Skeletal muscle cell (primary cell): Measurements from ENCODE around the gene MAS1.
"Not testable (repeated sequence)": the region's sequence is repeated elsewhere in the genome, so short reads cannot be mapped to it uniquely, and the experiment has no call there.

Source experiments
- DNase-seq: peaks from one replicate; pipeline ENCODE4 v3.0.0-alpha.2; 2010; ENCODE audit warnings: low read depth
- H3K4me3 ChIP-seq: 2 replicates; pipeline ENCODE4 v1.5.1; 2011; ENCODE audit warnings: low read depth, mild to moderate bottlenecking, control low read depth, low read length, moderate library complexity

MAS1 gene

GRCh38 chr6:159890792-159891191 lies at the start of gene MAS1:
Gene MAS1, plus strand, starts transcription at chr6:159890988. Its CDS starts 15,968 bp downstream, at chr6:159906956.
- no peak for DNase-seq
- H3K4me3 ChIP-seq, result no peak within 1 kb of the TSS

DNA sequence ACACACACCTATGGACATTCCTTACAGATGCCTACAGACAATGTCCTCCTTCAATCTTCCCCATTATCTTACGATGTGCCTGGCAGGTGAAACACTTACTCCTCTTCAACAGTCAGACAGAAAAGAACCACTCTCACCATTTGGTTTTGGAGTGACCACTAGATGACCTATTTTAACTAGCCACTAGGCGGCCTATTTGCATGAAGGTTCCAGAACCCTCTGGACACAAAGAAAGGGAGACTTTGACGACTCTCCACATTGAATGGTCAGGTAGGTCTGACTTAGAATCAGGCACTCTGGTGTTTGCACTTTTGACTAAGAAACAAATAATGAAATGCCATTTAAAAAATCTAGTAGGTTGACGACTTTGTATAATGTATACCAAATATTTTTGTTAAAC lies 48.8 kb upstream of the MAS1 start:
- no peak for DNase-seq
- no peak overlapping the region for H3K4me3 ChIP-seq

GRCh38 chr6:159844737-159845645 lies 45.8 kb upstream of the MAS1 start:
- H3K4me3 ChIP-seq, result no peak overlapping the region

GRCh38 chr6:159848552-159848951 lies 42.2 kb upstream of the MAS1 start:
- H3K4me3 ChIP-seq, DNase-seq: not testable (repeated sequence)

More at GRCh38 chr6:159844737-159845645, 45.8 kb upstream of the MAS1 start:
- DNase-seq, result no peak

GRCh38 chr6:159849851-159850250 lies 40.9 kb upstream of the MAS1 start:
- not testable (repeated sequence) for DNase-seq, H3K4me3 ChIP-seq

- no peak for DNase-seq
- H3K4me3 ChIP-seq, result no peak overlapping the region
Observed at GRCh38 chr6:159852877-159853276, 37.9 kb upstream of the MAS1 start.

DNA sequence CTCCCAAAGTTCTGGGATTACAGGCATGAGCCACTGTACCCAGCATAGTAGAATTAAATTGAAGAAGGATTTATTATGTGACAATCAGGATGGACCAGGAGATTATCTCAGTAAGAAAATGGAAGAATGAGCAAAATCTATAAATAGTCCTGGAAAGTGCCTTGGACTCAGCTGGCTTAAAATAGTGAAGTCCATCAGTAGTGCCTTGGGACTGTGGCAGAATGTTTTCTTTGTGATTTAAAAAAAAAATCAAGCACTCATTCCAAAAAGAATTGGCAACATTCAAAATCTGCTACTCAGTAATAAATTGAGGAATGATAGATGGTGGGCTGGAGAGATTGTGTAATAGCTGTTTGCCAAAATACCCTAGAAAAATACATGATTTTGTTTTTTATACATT lies 37.0 kb upstream of the MAS1 start:
- no peak overlapping the region for H3K4me3 ChIP-seq
- DNase-seq, result no peak

DNA sequence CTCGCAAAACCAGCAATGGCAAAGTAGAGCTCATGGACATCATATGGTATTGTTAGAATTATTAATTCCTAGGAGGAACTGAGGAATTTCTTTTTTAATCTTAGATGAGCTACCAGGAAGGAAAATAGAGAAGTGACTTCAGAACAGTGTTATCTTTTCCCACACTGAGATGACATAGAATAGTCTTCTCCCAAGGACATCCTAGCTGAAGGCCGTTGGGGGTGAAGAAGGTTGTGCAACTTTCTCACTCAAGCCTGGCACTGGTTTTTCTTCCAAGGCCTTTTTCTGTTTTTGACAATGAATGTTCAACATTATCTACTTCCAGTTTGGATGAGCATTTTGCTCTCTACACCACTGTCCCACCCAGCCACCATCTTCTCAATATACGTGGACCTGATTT lies 35.8 kb upstream of the MAS1 start:
- H3K4me3 ChIP-seq, result no peak overlapping the region
- no peak for DNase-seq

DNA sequence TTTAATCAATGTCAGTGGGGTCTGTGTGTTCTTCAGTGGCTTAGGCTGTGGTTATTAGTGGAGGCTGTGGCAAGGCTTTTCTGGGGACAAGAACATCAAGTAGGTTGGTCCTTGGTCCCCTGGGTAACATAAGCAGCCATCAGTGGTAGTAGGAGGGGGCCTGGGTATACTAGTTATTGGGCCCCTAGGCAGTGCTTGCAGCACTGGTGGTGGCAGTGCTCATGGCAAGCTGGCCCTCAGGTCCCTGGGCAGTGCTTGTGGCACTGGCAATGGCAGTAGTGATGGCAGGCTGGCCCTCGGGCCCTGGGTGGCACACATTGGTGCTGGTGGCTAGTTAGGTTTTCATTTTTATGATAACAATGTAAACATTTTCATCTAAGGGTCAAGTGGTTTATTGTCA lies 32.5 kb upstream of the MAS1 start:
- H3K4me3 ChIP-seq, result no peak overlapping the region
- no peak for DNase-seq

DNA sequence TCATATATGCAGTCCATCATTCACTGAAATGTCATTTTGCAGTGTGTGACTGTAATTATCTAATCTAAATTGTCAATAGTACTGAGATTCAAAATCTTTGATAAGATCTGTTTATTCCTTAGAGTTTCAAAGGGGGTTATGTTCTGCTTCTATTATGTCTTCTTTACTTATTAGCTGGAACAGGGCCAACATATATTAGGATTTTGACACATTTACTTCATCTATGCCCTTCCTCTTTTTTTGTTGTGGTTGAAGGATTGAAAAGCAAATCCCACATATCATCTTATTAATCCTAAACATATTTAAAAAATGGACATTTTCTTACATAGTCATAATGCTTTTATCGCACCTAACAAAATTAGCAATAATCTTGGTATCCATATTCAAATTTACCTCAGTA lies 30.3 kb upstream of the MAS1 start:
- no peak overlapping the region for H3K4me3 ChIP-seq
- no peak for DNase-seq

DNA sequence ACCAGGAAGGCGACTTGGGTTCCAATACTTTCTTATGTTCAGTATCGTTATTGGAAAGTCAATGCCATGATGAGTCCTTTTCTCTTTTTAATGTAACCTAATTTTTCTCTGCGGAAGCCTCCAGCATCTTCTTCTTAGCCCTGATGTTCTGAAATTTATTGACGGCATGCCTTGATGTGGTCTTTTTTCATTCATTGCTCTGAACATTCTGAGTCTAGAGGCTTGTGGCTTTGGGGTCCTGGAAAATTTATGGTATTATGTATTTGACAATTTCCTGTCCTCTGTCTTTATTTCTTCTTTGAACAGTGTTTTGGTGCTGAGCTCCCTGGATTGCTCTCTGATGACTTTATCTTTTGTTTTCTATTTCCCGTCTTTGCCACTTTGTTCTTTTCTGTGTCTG lies 28.7 kb upstream of the MAS1 start:
- DNase-seq, result no peak
- no peak overlapping the region for H3K4me3 ChIP-seq

DNA sequence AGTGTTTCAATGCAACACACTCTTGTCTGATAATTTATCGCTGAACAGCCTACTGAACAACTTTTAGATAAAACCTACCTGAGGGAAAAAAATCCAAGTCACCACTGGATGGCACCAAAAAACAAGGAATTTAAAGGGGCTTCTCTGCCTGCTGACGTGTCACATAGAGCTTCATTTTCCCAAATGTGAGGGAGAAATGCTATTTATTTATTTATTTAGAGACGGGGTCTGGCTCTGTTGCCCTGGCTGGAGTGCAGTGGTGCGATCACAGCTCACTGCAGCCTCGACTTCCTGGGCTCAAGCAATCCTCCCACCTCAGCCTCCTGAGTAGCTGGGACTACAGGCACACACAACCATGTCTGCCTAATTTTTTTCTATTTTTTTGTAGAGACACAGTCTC lies 27.4 kb upstream of the MAS1 start:
- H3K4me3 ChIP-seq, result not testable (repeated sequence)
- peak; percentile 22 for DNase-seq

GRCh38 chr6:159865226-159865920 lies 25.4 kb upstream of the MAS1 start:
- no peak overlapping the region for H3K4me3 ChIP-seq
- DNase-seq, result no peak

DNA sequence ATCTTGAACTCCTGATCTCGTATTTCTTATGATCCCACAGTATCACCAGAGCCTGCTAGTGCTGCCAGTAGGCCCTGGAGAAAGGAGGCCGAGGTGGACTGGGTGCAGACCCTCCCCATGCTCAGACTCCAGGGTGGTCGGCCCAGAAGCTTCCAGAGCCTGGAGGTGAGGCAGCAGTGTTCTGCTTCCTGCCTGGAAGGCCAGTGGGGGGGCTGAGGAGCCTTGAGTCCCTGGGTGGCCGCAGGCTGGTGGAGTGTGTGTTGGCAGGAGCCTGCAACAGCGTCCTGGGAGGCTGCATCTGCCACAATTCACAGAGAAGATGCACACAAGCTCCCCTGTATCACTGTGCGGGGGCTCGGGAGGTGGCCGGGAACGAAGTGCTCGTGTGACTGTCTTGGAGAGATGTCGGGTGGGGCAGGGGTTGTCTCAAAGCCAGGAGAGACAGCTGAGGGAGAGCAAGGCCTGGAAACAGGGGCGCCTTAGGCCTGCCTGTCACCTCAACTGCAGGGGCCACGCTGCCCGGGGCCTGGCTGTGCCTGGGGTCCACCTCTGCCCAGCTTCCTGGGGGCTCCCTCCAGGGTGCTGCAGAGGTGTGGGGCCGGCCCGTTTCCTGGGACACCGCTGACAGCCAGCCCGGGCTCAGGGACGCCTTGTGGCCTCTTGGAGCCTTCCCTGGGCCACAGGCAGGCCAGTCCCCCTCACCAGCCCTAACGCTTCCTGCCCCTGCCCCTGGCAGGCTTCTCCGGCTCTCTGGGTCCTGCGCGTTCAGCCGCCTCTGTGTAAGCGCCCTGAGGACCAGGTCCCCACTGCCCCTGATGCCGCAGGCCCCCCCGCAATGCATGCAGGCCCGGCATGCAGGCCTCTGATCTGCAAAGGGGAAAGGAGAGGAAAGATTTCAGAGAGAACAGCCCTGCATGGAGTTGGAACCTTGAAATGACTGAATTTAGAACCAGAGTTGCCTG lies 24.2 kb upstream of the MAS1 start:
- no peak for DNase-seq
- no peak overlapping the region for H3K4me3 ChIP-seq

DNA sequence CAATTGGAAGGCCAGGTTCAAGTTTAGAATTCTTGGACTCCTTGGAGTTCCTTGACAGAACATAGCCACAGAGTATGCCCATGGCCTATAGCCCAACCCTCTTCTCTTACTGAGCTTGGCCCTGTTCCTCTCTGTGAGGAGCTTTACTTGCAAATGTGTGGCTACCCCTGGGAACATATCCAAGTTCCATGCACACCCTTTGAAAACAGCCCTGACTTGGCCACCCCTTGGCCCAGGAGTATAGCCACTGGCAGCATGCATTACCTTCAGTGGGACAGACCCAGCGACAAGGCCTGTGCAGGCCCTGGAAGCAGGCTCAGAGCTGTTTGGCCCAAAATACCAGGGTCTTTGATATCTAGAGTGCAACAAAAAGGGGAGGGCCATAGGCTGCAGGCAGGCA lies 19.5 kb upstream of the MAS1 start:
- no peak for DNase-seq
- H3K4me3 ChIP-seq, result no peak overlapping the region

GRCh38 chr6:159871906-159872305 lies 18.9 kb upstream of the MAS1 start:
- no peak overlapping the region for H3K4me3 ChIP-seq
- no peak for DNase-seq

GRCh38 chr6:159874435-159874834 lies 16.4 kb upstream of the MAS1 start:
- DNase-seq, result peak; percentile 39
- no peak overlapping the region for H3K4me3 ChIP-seq

- no peak for DNase-seq
Observed at GRCh38 chr6:159875194-159875593, 15.6 kb upstream of the MAS1 start.

DNA sequence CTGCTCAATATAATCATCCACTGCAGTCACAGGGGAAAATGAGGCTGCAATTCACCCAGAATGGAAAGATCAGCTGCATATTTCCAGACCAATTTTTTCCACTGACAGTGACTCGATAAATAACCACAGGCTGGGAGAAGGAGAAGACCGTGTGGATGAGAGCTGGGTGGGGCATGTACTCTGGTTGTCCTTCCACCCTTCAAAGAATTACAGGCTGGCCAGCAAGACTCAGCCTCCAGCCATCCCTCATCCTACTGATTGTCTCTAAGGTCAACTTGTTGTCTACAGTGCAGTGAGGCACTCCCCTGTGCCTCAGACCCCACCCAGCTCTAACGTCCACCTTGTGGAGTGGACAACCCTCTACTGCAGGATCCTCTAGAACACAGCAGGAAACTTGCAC lies 14.5 kb upstream of the MAS1 start:
- DNase-seq, result no peak
- H3K4me3 ChIP-seq, result no peak overlapping the region

More at GRCh38 chr6:159875194-159875593, 15.6 kb upstream of the MAS1 start:
- no peak overlapping the region for H3K4me3 ChIP-seq
